GM21360 (cell line): ENCODE measurements around the gene SUCO.

Experiments used
- ATAC-seq: cut with Tn5 transposase; IDR thresholded peaks from one replicate; pipeline ENCODE4 v1.9.1; 2021; ENCODE audit warnings: mild to moderate bottlenecking, moderate library complexity; ENCODE audit not compliant: unreplicated experiment

SUCO gene

GRCh38 chr1:172640111-172640510 lies 107.2 kb downstream of the SUCO start:
- no peak for ATAC-seq

GRCh38 chr1:172641492-172641891 lies 108.5 kb downstream of the SUCO start:
- no peak for ATAC-seq

- no peak for ATAC-seq
These were observed 110.0 kb downstream of the SUCO start for GRCh38 chr1:172642970-172643369.

GRCh38 chr1:172646653-172647052 lies 113.7 kb downstream of the SUCO start:
- no peak for ATAC-seq

GRCh38 chr1:172647110-172647564 lies 114.2 kb downstream of the SUCO start:
- no peak for ATAC-seq

GRCh38 chr1:172647987-172648386 lies 115.0 kb downstream of the SUCO start:
- ATAC-seq, result no peak

GRCh38 chr1:172650474-172651193 lies 117.7 kb downstream of the SUCO start:
- ATAC-seq, result no peak

- no peak for ATAC-seq
These were observed 120.2 kb downstream of the SUCO start for GRCh38 chr1:172653015-172653709.

- ATAC-seq, result peak; percentile 48
These were observed 121.6 kb downstream of the SUCO start for GRCh38 chr1:172654535-172654934.

- no peak for ATAC-seq
These were observed 123.6 kb downstream of the SUCO start for GRCh38 chr1:172656576-172656975.

GRCh38 chr1:172657586-172657985 lies 124.6 kb downstream of the SUCO start:
- ATAC-seq, result no peak

- no peak for ATAC-seq
These were observed 126.0 kb downstream of the SUCO start, which contains the start of gene FASLG for GRCh38 chr1:172658871-172659453. FASLG (plus strand) TSS chr1:172659103; CDS start chr1:172659202, 99 bp downstream.

- ATAC-seq, result no peak
These were observed 128.2 kb downstream of the SUCO start for GRCh38 chr1:172661107-172661506.
